IgD-negative memory B cell (primary cell): ENCODE measurements around the gene HS2ST1. TPM values are rescaled to one million over a fixed set of nuclear protein-coding genes. Genes with fewer than 3 reads are reported as not detected.

Experiments used
- H3K27ac Mint-ChIP-seq, 3 donors: one replicate each; pipeline ENCODE4 v1.8.0; 2020 to 2022; ENCODE audit warnings: mild to moderate bottlenecking in 3 of 3, mixed read lengths in 3 of 3, moderate library complexity in 1 of 3
- H3K27me3 Mint-ChIP-seq: one replicate; pipeline ENCODE4 v1.8.0; 2021; ENCODE audit warnings: mixed read lengths
- H3K36me3 Mint-ChIP-seq: one replicate; pipeline ENCODE4 v1.8.0; 2020; ENCODE audit warnings: mild to moderate bottlenecking, mixed read lengths
- H3K4me1 Mint-ChIP-seq, 3 donors: one replicate each; pipeline ENCODE4 v1.8.0; 2020 to 2022; ENCODE audit warnings: mixed read lengths in 3 of 3, mild to moderate bottlenecking in 1 of 3
- H3K4me3 Mint-ChIP-seq, 4 donors: one replicate each; pipeline ENCODE4 v1.8.0; 2020 to 2022; ENCODE audit warnings: mild to moderate bottlenecking in 4 of 4, mixed read lengths in 4 of 4, moderate library complexity in 3 of 4
- H3K9me3 Mint-ChIP-seq, 3 donors: one replicate each; pipeline ENCODE4 v1.8.0; 2020 to 2021; ENCODE audit warnings: mixed read lengths in 3 of 3, mild to moderate bottlenecking in 1 of 3
- polyA plus RNA-seq: library from polyadenylated mRNA; unstranded; fragments of 300-500 nt; fragmentation: Illumina TruSeq; gene quantifications from one replicate; pipeline ENCODE4 v1.2.3, GENCODE V29; 2021

HS2ST1 gene
- polyA plus RNA-seq, 1 donor from 2014 or later: 7.2 TPM

DNA sequence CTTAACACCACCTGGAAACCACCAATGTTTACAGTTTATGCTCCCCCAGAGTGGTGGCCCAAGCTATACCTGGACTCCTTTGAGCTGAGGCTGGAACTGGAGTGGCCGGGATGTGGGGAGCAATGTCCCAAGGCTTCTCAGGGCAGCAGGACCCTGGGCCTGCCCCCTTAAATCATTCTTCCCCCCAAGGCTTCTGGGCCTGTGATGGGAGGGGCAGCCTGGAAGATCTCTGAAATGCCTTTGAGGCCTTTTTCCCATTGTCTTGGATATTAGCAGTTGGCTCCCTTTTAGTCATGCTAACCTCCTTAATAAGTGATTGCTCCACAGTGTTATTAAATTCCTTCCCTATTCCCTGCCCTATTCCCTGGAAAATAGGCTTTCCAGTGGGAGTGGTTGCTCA is 185.8 kb downstream of the HS2ST1 start:
- H3K36me3 Mint-ChIP-seq: peaks cover 9% of the 10 kb centered on the region
- peaks cover 0 to 5% (median 1%) of the 10 kb centered on the region in 3 donors for H3K9me3 Mint-ChIP-seq
- no peaks in the 10 kb centered on the region for H3K27me3 Mint-ChIP-seq
- peak overlapping the region in 1 of 3 donors; percentile 23 for H3K27ac Mint-ChIP-seq
- peaks cover 0 to 3% (median 0%) of the 10 kb centered on the region in 3 donors for H3K4me1 Mint-ChIP-seq
- H3K4me3 Mint-ChIP-seq: no peak overlapping the region

DNA sequence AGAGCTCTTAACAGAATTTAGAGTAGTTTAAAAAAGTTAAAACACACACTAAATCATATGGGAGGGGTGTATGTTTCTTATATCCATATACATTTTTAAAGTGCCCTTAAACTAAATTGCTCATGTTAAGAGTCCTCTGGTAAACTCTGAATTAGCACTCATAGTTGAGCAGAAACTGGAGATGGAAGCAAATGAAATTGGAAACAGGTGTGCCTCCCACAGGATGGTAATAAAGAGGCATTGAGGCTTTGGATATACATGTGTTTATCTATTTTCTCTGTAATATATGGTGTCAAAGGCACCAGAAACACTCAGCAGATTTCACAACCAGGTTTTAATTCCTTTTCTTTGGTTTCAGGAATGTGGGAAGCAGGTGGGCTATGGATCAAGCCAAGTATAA is 188.6 kb downstream of the HS2ST1 start:
- Mint-ChIP-seq H3K36me3 (peaks cover 6% of the 10 kb centered on the region), H3K27me3 (no peaks in the 10 kb centered on the region), H3K27ac (no peak overlapping the region), H3K4me1 (peaks cover 6 to 14% (median 7%) of the 10 kb centered on the region in 3 donors), H3K4me3 (no peak overlapping the region), H3K9me3 (peaks cover 0 to 5% (median 1%) of the 10 kb centered on the region in 3 donors)

GRCh38 chr1:87104140-87104539 is 189.7 kb downstream of the HS2ST1 start:
- peaks cover 10 to 19% (median 10%) of the 10 kb centered on the region in 3 donors for H3K4me1 Mint-ChIP-seq
- H3K27me3 Mint-ChIP-seq: no peaks in the 10 kb centered on the region
- H3K4me3 Mint-ChIP-seq: no peak overlapping the region
- peak overlapping the region in 1 of 3 donors; percentile 39 for H3K27ac Mint-ChIP-seq
- H3K36me3 Mint-ChIP-seq: peaks cover 7% of the 10 kb centered on the region
- H3K9me3 Mint-ChIP-seq: peaks cover 0 to 5% (median 1%) of the 10 kb centered on the region in 3 donors

DNA sequence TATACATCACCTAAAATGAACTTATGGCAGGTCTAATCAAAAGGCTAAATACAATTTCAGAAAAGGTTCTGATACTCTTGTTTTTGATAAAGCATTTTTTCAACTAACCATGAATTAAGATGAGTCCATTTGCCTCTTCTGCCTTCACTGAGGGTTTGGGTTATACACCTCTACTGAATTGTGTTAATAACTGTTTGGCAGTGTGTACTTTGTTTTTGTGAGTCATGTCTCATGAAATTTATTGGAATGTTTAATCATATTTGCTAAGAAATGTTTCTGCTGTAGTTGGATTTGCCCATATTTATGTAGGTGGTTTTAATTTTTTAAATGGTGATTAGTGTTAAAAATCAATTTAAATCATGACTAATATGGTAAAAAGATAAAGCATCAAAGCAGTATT is 190.5 kb downstream of the HS2ST1 start:
- Mint-ChIP-seq H3K4me1 (peaks cover 10 to 19% (median 10%) of the 10 kb centered on the region in 3 donors), H3K9me3 (peaks cover 0 to 5% (median 1%) of the 10 kb centered on the region in 3 donors), H3K36me3 (peaks cover 7% of the 10 kb centered on the region), H3K27ac (no peak overlapping the region), H3K4me3 (no peak overlapping the region), H3K27me3 (no peaks in the 10 kb centered on the region)

- Mint-ChIP-seq H3K4me1 (peaks cover 10 to 19% (median 17%) of the 10 kb centered on the region in 3 donors), H3K36me3 (peaks cover 2% of the 10 kb centered on the region), H3K27ac (peak overlapping the region in 1 of 3 donors; percentile 65), H3K4me3 (no peak overlapping the region), H3K27me3 (no peaks in the 10 kb centered on the region), H3K9me3 (peaks cover 0 to 3% (median 1%) of the 10 kb centered on the region in 3 donors)
Observed at GRCh38 chr1:87106144-87106543, 191.7 kb downstream of the HS2ST1 start.

GRCh38 chr1:87106867-87107266 is 192.4 kb downstream of the HS2ST1 start:
- Mint-ChIP-seq H3K36me3 (peaks cover 2% of the 10 kb centered on the region), H3K27ac (no peak overlapping the region), H3K4me3 (peak overlapping the region in 1 of 4 donors; percentile 70), H3K4me1 (peaks cover 10 to 19% (median 18%) of the 10 kb centered on the region in 3 donors), H3K9me3 (no peaks in the 10 kb centered on the region), H3K27me3 (no peaks in the 10 kb centered on the region)

DNA sequence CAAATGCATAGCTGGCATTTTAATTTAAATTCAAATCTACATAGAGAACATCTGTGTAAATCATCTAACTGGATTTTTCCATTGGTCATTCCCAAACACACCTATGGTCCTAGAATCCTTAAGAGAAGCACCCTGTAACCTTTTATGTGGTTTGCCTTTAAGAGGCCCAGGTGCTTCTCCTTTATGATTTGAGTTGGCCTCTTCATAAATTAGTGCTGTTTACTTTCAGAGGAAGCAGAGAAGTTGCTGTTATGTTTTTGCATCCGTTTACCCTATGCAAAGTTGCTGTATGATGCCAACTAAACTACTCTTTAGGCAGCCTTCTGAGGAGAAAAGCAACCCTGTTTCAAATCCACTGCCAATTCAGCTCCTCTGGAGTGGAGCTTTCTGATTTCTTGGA is 193.8 kb downstream of the HS2ST1 start:
- Mint-ChIP-seq H3K4me1 (peaks cover 10 to 19% (median 18%) of the 10 kb centered on the region in 3 donors), H3K27ac (no peak overlapping the region), H3K27me3 (no peaks in the 10 kb centered on the region), H3K36me3 (peaks cover 2% of the 10 kb centered on the region), H3K9me3 (no peaks in the 10 kb centered on the region), H3K4me3 (no peak overlapping the region)

DNA sequence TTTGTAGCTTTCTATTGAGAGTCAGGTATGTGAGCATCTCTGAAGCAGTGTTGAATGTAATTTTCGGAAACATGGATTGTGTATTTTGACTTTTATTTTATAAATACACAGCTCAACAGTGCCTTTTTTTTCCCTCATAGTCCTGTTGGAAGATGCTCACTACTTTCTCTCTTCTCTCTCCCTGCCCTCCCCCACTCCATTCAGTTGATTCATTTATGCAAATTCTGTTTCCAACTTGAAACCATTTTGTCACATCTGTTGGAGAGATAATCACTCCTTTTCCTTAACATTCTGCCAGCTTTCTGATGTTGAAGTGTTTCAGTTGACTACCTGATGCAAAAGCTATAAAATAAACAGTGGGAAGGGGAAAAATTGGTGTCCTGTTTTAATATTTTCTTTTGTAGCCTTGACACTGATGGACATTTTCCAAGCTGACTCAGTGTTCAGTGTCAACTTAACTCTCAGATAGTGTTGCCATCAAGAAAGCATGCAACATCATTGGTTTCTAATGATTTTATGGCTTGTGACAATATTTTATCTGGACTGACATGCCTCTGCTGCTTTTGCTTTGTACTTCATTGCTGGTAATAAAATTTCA is 194.5 kb downstream of the HS2ST1 start:
- H3K9me3 Mint-ChIP-seq: no peaks in the 10 kb centered on the region
- peaks cover 2% of the 10 kb centered on the region for H3K36me3 Mint-ChIP-seq
- peaks cover 10 to 19% (median 18%) of the 10 kb centered on the region in 3 donors for H3K4me1 Mint-ChIP-seq
- H3K27ac Mint-ChIP-seq: no peak overlapping the region
- H3K27me3 Mint-ChIP-seq: no peaks in the 10 kb centered on the region
- H3K4me3 Mint-ChIP-seq: no peak overlapping the region

- H3K4me1 Mint-ChIP-seq: peaks cover 4 to 11% (median 8%) of the 10 kb centered on the region in 3 donors
- no peaks in the 10 kb centered on the region for H3K9me3 Mint-ChIP-seq
- peaks cover 2% of the 10 kb centered on the region for H3K36me3 Mint-ChIP-seq
- H3K27ac Mint-ChIP-seq: no peak overlapping the region
- H3K27me3 Mint-ChIP-seq: no peaks in the 10 kb centered on the region
- no peak overlapping the region for H3K4me3 Mint-ChIP-seq
Observed at GRCh38 chr1:87111659-87112371, 197.4 kb downstream of the HS2ST1 start.

DNA sequence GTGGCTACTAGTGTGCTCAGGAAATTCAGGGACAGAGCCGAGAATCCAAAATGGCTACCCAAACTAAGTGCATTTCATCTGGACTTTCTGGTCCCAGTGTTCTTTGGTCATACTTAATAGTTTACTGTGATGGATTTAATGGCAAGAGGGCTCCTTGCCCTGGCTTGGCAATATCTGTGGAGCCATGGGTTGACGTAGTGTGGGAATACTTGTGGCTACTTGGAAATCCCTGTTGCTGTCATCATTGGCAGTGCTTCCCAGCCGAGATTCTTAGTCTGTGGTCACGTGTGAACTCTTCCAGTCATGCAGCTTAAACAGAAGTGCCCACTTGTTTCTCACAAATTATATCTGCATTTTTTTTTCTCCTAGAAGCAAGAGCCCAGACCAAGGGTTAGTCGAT is 198.9 kb downstream of the HS2ST1 start:
- Mint-ChIP-seq H3K4me1 (peaks cover 4 to 9% (median 5%) of the 10 kb centered on the region in 3 donors), H3K4me3 (no peak overlapping the region), H3K36me3 (peaks cover 2% of the 10 kb centered on the region), H3K27me3 (no peaks in the 10 kb centered on the region), H3K27ac (no peak overlapping the region), H3K9me3 (no peaks in the 10 kb centered on the region)

GRCh38 chr1:87115317-87115890 is 201.0 kb downstream of the HS2ST1 start:
- Mint-ChIP-seq H3K9me3 (no peaks in the 10 kb centered on the region), H3K4me1 (peaks cover 0 to 7% (median 1%) of the 10 kb centered on the region in 3 donors), H3K27me3 (no peaks in the 10 kb centered on the region), H3K36me3 (no peaks in the 10 kb centered on the region), H3K4me3 (no peak overlapping the region), H3K27ac (no peak overlapping the region)

GRCh38 chr1:87115891-87116290 is 201.5 kb downstream of the HS2ST1 start:
- Mint-ChIP-seq H3K27me3 (no peaks in the 10 kb centered on the region), H3K4me1 (peaks cover 0 to 3% (median 1%) of the 10 kb centered on the region in 3 donors), H3K36me3 (no peaks in the 10 kb centered on the region), H3K4me3 (no peak overlapping the region), H3K27ac (no peak overlapping the region), H3K9me3 (no peaks in the 10 kb centered on the region)

- Mint-ChIP-seq H3K27me3 (no peaks in the 10 kb centered on the region), H3K4me1 (peaks cover 0 to 6% (median 1%) of the 10 kb centered on the region in 3 donors), H3K27ac (no peak overlapping the region), H3K9me3 (no peaks in the 10 kb centered on the region), H3K4me3 (no peak overlapping the region), H3K36me3 (no peaks in the 10 kb centered on the region)
Observed at GRCh38 chr1:87117761-87118368, 203.4 kb downstream of the HS2ST1 start.

DNA sequence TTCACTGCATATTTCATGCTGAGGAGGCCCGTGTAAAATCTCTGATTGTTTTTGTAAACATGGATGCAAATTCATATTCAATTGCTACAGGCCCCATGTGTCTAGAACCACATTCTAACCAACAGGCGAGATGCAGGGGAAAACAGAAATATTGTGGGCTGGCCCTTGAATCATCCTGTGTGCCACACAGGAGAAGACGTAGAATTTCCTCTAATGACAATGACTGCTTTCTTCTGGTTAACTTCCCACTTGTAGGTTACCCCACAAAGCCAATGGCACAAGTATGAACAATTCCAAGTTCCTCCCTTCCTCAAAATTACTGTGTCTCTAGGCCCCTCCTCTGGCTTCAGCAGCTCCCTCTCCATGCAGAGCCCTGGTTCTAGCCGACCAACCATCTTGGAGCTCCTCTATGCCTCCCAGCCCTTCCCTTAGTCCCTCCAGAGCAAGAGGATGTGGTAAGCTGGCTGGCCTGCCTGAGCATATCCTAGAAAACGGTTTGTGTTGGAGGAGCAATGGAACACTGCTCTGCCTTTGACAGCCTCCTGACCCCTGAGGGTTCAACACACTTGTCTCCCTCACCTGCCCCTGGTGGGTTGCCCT is 205.2 kb downstream of the HS2ST1 start:
- H3K9me3 Mint-ChIP-seq: no peaks in the 10 kb centered on the region
- H3K27me3 Mint-ChIP-seq: no peaks in the 10 kb centered on the region
- peaks cover 0 to 6% (median 3%) of the 10 kb centered on the region in 3 donors for H3K4me1 Mint-ChIP-seq

DNA sequence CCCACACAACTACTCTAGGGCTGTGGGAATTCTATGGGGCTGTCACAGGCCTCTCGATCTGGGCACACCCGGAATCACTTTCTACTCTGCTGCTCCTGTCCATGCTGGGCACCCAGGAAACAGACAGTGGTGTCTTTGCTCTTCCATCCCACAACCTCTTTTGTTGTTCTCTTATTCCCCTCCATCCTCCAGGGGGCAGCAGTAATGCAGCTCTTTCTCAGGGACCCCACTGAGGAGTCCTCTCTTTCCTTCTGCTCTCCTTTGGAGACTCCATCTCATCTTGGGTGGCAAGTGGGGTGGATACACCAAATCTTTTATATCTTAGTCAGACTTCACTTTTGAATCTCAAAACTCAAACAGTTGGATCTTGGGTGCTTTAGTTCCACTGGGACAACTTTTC is 206.3 kb downstream of the HS2ST1 start:
- Mint-ChIP-seq H3K27ac (no peak overlapping the region), H3K36me3 (peaks cover 3% of the 10 kb centered on the region), H3K4me1 (peaks cover 0 to 6% (median 1%) of the 10 kb centered on the region in 3 donors), H3K27me3 (no peaks in the 10 kb centered on the region), H3K4me3 (no peak overlapping the region), H3K9me3 (no peaks in the 10 kb centered on the region)

More for the DNA sequence above, 205.2 kb downstream of the HS2ST1 start:
- peaks cover 3% of the 10 kb centered on the region for H3K36me3 Mint-ChIP-seq
- H3K4me3 Mint-ChIP-seq: no peak overlapping the region
- H3K27ac Mint-ChIP-seq: no peak overlapping the region
